ENCODE measurements around the gene TCP11L2.
"Not testable (repeated sequence)": the region's sequence is repeated elsewhere in the genome, so short reads cannot be mapped to it uniquely, and the experiment has no call there.

TCP11L2 gene

GRCh38 chr12:106284358-106285105, 18.0 kb upstream of the TCP11L2 start:
- no peak for DNase-seq (ENCODE audit: low read depth)

GRCh38 chr12:106285982-106286381, 16.6 kb upstream of the TCP11L2 start:
- DNase-seq (ENCODE audit: low read depth) = no peak

GRCh38 chr12:106286576-106287162, 15.9 kb upstream of the TCP11L2 start:
- not testable (repeated sequence) for DNase-seq (ENCODE audit: low read depth)

- no peak for DNase-seq (ENCODE audit: low read depth)
Measured at GRCh38 chr12:106287364-106287763, 15.2 kb upstream of the TCP11L2 start.

GRCh38 chr12:106288101-106288493, 14.4 kb upstream of the TCP11L2 start:
- DNase-seq (ENCODE audit: low read depth) = no peak

- DNase-seq (ENCODE audit: low read depth) = peak; percentile 80
Measured at GRCh38 chr12:106288494-106289195, 13.9 kb upstream of the TCP11L2 start.

GRCh38 chr12:106289196-106289681, 13.3 kb upstream of the TCP11L2 start:
- DNase-seq (ENCODE audit: low read depth) = no peak

GRCh38 chr12:106290666-106291065, 11.9 kb upstream of the TCP11L2 start:
- no peak for DNase-seq (ENCODE audit: low read depth)

GRCh38 chr12:106291342-106291741, 11.2 kb upstream of the TCP11L2 start:
- DNase-seq (ENCODE audit: low read depth) = no peak

- no peak for DNase-seq (ENCODE audit: low read depth)
Measured at GRCh38 chr12:106292339-106292738, 10.2 kb upstream of the TCP11L2 start.

GRCh38 chr12:106296179-106296877, 6.2 kb upstream of the TCP11L2 start:
- DNase-seq (ENCODE audit: low read depth) = peak; percentile 53

GRCh38 chr12:106297075-106297474, 5.5 kb upstream of the TCP11L2 start:
- no peak for DNase-seq (ENCODE audit: low read depth)

- DNase-seq (ENCODE audit: low read depth) = no peak
Measured at GRCh38 chr12:106297681-106298080, 4.9 kb upstream of the TCP11L2 start.

GRCh38 chr12:106299202-106299774, 3.2 kb upstream of the TCP11L2 start:
- no peak for DNase-seq (ENCODE audit: low read depth)

- no peak for DNase-seq (ENCODE audit: low read depth)
Measured at GRCh38 chr12:106300761-106301160, 1.8 kb upstream of the TCP11L2 start.

- DNase-seq (ENCODE audit: low read depth) = peak; percentile 46
Measured at GRCh38 chr12:106301241-106301610, 1.3 kb upstream of the TCP11L2 start.

- DNase-seq (ENCODE audit: low read depth) = no peak
Measured at GRCh38 chr12:106301611-106302321, 767 bp upstream of the TCP11L2 start.

GRCh38 chr12:106303202-106303820, 778 bp downstream of the TCP11L2 start:
- DNase-seq (ENCODE audit: low read depth) = peak; percentile 67

GRCh38 chr12:106304001-106304421, 1.5 kb downstream of the TCP11L2 start:
- no peak for DNase-seq (ENCODE audit: low read depth)

- no peak for DNase-seq (ENCODE audit: low read depth)
Measured at GRCh38 chr12:106304797-106305196, 2.3 kb downstream of the TCP11L2 start.

- DNase-seq (ENCODE audit: low read depth) = no peak
Measured at GRCh38 chr12:106305376-106305775, 2.8 kb downstream of the TCP11L2 start.

Measured in stromal cell of bone marrow (primary cell).